GM12878 (cell line): Measurements from ENCODE around the gene ISG20. TPM values are rescaled to one million over a fixed set of nuclear protein-coding genes. Genes with fewer than 3 reads are reported as not detected.

Source experiments
- ATAC-seq: fragments of 200-7000 bp; cut with Tn5 transposase; 3 replicates; pipeline ENCODE4 v1.9.1; 2020; ENCODE audit warnings: mild to moderate bottlenecking, moderate library complexity
- BruUV-seq: library from RNA; stranded (reverse); fragments of 400-500 nt; replicated peaks from 2 replicates; lab custom pipeline; 2021; lab: Mats Ljungman, UMichigan
- CTCF ChIA-PET: fragments of 300-600 bp; sonication (Branson Sonifier 250); formaldehyde crosslinking; extraction: SDS; loops from one replicate; lab custom pipeline; 2021; ENCODE audit warnings: inconsistent platforms; lab: Yijun Ruan, JAX
- POLR2A ChIA-PET: fragments of 350-600 bp; formaldehyde crosslinking; extraction: SDS; loops from one replicate; lab custom pipeline; 2021; ENCODE audit warnings: inconsistent platforms; lab: Charles Lee
- RAD21 ChIA-PET: fragments of 300-600 bp; sonication (Branson Sonifier 250); formaldehyde crosslinking; loops from one replicate; lab custom pipeline; 2023; ENCODE audit warnings: antibody characterized with exemption; ENCODE audit not compliant: unreplicated experiment; lab: Charles Lee
- SMC1A ChIA-PET: fragments of 300-600 bp; sonication (Branson Sonifier 250); formaldehyde crosslinking; loops from one replicate; lab custom pipeline; 2023; ENCODE audit not compliant: unreplicated experiment, uncharacterized antibody; lab: Charles Lee
- DNase-seq: peaks from one replicate; pipeline ENCODE4 v3.0.0-alpha.2; 2011; ENCODE audit warnings: low read depth, low spot score
- FAIRE-seq: peaks from 3 replicates; lab custom pipeline; 2011; peaks lifted over from hg19 to GRCh38; lab: Jason Lieb, UNC
- H2AFZ ChIP-seq: 2 replicates; pipeline ENCODE4 v1.6.0; 2011; ENCODE audit warnings: low read depth, low read length, control low read depth; ENCODE audit not compliant: control insufficient read depth
- H3K27ac ChIP-seq: 2 replicates; pipeline ENCODE4 v1.5.1; 2011; ENCODE audit warnings: control low read depth; ENCODE audit not compliant: control insufficient read depth, insufficient read depth
- H3K27me3 ChIP-seq, 2 experiments: replicated peaks in 1 of 2; 2 replicates each; pipeline versions ENCODE4 v1.6.0 to v1.6.1; 2011; ENCODE audit warnings: low read length in 1 of 2; ENCODE audit not compliant: control insufficient read depth in 2 of 2, insufficient read depth in 2 of 2
- H3K36me3 ChIP-seq, 2 experiments: 2 replicates each; pipeline ENCODE4 v1.5.1; 2011; ENCODE audit warnings: low read length in 1 of 2; ENCODE audit not compliant: control insufficient read depth in 2 of 2, insufficient read depth in 2 of 2
- H3K4me1 ChIP-seq: 2 replicates; pipeline ENCODE4 v1.6.1; 2011; ENCODE audit warnings: mild to moderate bottlenecking, low read length, moderate library complexity, mixed read lengths; ENCODE audit not compliant: control insufficient read depth, insufficient read depth
- H3K4me2 ChIP-seq: 2 replicates; pipeline ENCODE4 v1.6.0; 2011; ENCODE audit warnings: control low read depth; ENCODE audit not compliant: control insufficient read depth, insufficient read depth
- H3K4me3 ChIP-seq: fragments of 200-600 bp; sonication (generic); 2 replicates; pipeline ENCODE4 v1.5.1; 2016
- H3K79me2 ChIP-seq: 2 replicates; pipeline ENCODE4 v1.6.0; 2011; ENCODE audit warnings: low read length; ENCODE audit not compliant: control insufficient read depth, insufficient read depth
- H3K9ac ChIP-seq: 2 replicates; pipeline ENCODE4 v1.8.0; 2011; ENCODE audit warnings: low read length, control low read depth, mixed read lengths; ENCODE audit not compliant: control insufficient read depth, insufficient read depth
- H3K9me3 ChIP-seq: replicated peaks from 3 replicates; pipeline ENCODE4 v1.5.1; 2011; ENCODE audit warnings: mild to moderate bottlenecking, low read length; ENCODE audit not compliant: control insufficient read depth, insufficient read depth
- H4K20me1 ChIP-seq: 2 replicates; pipeline ENCODE4 v1.6.0; 2011; ENCODE audit not compliant: control insufficient read depth, insufficient read depth
- CHD1 ChIP-seq: IDR thresholded peaks from 2 replicates; pipeline ENCODE4 v1.6.1; 2012; ENCODE audit warnings: low read depth, low read length, improper control_type of control experiment
- NFYB ChIP-seq: IDR thresholded peaks from 2 replicates; pipeline ENCODE4 v1.6.1; 2011; ENCODE audit warnings: low read depth, mild to moderate bottlenecking, low read length, improper control_type of control experiment, moderate library complexity; ENCODE audit not compliant: insufficient read depth
- RB1 ChIP-seq: fragments of 450-650 bp; formaldehyde crosslinking; IDR thresholded peaks from 2 replicates; pipeline ENCODE4 v1.6.1; 2017; ENCODE audit warnings: mild to moderate bottlenecking, borderline replicate concordance
- STAT1 ChIP-seq: fragments of 450-650 bp; conservative IDR thresholded peaks from 2 replicates; pipeline ENCODE4 v1.6.1; 2014; ENCODE audit warnings: antibody characterized with exemption, mild to moderate bottlenecking
- TCF12 ChIP-seq: IDR thresholded peaks from 2 replicates; pipeline ENCODE4 v1.6.1; 2011; ENCODE audit warnings: low read depth, mild to moderate bottlenecking, low read length
- ZBED1 ChIP-seq: IDR thresholded peaks from 2 replicates; pipeline ENCODE4 v1.6.1; 2016; ENCODE audit warnings: borderline replicate concordance
- ZNF207 ChIP-seq: fragments of 450-650 bp; IDR thresholded peaks from 2 replicates; pipeline ENCODE4 v1.6.1; 2014; ENCODE audit warnings: antibody characterized with exemption, mild to moderate bottlenecking, borderline replicate concordance
- ZZZ3 ChIP-seq: IDR thresholded peaks from 2 replicates; pipeline ENCODE4 v1.6.1; 2011; ENCODE audit warnings: low read depth; ENCODE audit not compliant: control insufficient read depth, insufficient read length
- WGBS: methylation state at CpG from one replicate; pipeline ENCODE4 v1.1.6; 2016; ENCODE audit warnings: low lambda C conversion rate; ENCODE audit not compliant: insufficient replicate concordance, insufficient coverage; ENCODE audit errors: missing lambda C conversion rate; 5-methylcytosine and 5-hydroxymethylcytosine counted together
- in situ Hi-C: fragments of 300-500 bp; cut with MboI; formaldehyde crosslinking; loops from 9 replicates; pipeline ENCODE4 v1.14.3; 2018; ENCODE audit warnings: mixed read lengths
- intact Hi-C: fragments of 100-400 bp; cut with micrococcal nuclease; formaldehyde crosslinking; loops from one replicate; pipeline ENCODE4 v1.14.2; 2022; ENCODE audit not compliant: unreplicated experiment
- polyA plus RNA-seq, 11 experiments: library from polyadenylated mRNA; depleted of rRNA in 4 of 11; unstranded in 6 of 11; stranded (reverse) in 5 of 11; fragments of >200 nt; fragmentation: Nextera tagmentation in 4 of 11; fragmentation: Illumina TruSeq in 1 of 11; extraction: Ambion mirVana in 4 of 11; extraction: Trizol in 1 of 11; gene quantifications; 1 replicate in 1 of 11; 2 replicates in 10 of 11; pipeline versions ENCODE4 v1.2.1 to v1.2.3, GENCODE V29; 2011 to 2016; ENCODE audit warnings: inconsistent platforms in 2 of 11, missing spikeins in 2 of 11, low read depth in 1 of 11
- total RNA-seq, 4 experiments: library from RNA; depleted of rRNA in 3 of 4; stranded (reverse); fragments of >200 nt in 3 of 4; fragmentation: Illumina TruSeq in 1 of 4; extraction: Trizol in 1 of 4; gene quantifications; 2 replicates each; pipeline versions ENCODE4 v1.2.1 to v1.2.3, GENCODE V29; 2013 to 2021
- TF ChIP-seq, protein P1 (sequence below): fragments of 450-650 bp; formaldehyde crosslinking; IDR thresholded peaks from 2 replicates; pipeline ENCODE4 v1.5.0; 2022; ENCODE audit warnings: mild to moderate bottlenecking, missing genetic modification characterization
- TF ChIP-seq, protein P2 (sequence below): fragments of 450-650 bp; formaldehyde crosslinking; IDR thresholded peaks from 2 replicates; pipeline ENCODE4 v1.4.0; 2022; ENCODE audit warnings: mild to moderate bottlenecking, moderate library complexity
- TF ChIP-seq, protein P3 (sequence below): fragments of 450-650 bp; IDR thresholded peaks from 2 replicates; pipeline ENCODE4 v1.6.1; 2014; ENCODE audit warnings: mild to moderate bottlenecking

The ISG20 gene
- total and polyA plus RNA-seq, 10 of the 15 experiments (the other 5 are each of a cell fraction or from before 2014, with no cell fraction given): 23.4 to 210 (median 85.9) TPM

DNA sequence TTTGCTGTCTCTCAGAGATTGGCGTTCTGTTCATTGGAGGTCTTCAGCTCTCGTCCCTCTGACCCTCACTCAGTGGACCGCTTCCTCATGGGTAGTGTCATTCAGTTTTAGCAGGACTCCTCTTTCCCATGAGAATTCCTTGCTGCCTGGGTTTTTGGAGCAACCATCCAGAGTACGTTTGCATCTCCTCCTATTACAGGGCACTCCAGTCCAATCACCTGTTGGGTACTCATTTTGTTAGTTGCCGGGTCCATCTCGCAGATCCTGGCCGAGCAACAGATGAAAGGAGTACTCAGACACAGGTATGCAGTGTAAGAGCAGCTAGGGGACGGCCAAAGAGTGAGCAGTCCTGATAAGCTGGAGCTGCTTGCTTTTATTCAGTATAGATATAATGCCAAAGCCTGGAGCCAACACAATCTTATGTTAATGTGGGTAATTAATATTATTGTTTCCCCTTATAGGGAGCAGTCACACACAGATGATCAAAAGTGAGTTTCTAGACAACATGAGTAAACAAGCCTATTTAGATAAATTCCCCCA, 49.6 kb downstream of the ISG20 start:
- 34% methylated on average over 8 of the region's 8 CpGs for WGBS
- intact Hi-C loops: no loop called here
- Histone ChIP-seq H3K9ac (no peak overlapping the region), H3K9me3 (no peaks in the 10 kb centered on the region; the same call in 2 of the 3 replicates), H3K79me2 (no peaks in the 10 kb centered on the region), H3K4me2 (no peak overlapping the region), H4K20me1 (no peaks in the 10 kb centered on the region), H3K4me1 (peaks cover 4% of the 10 kb centered on the region), H2AFZ (no peak overlapping the region), H3K36me3 (no peaks in the 10 kb centered on the region), H3K4me3 (no peak overlapping the region), H3K27me3 (no peaks in the 10 kb centered on the region; a peak in 2 of 4 replicates), H3K27ac (no peak overlapping the region)
- CTCF ChIA-PET: interaction anchor here (0.9 kb wide), 2 partner anchors 8 to 50 kb away, joined by 3 to 4 read pairs; partner anchors contain the start of gene ISG20
- ATAC-seq (no peak), FAIRE-seq (no peak), DNase-seq (no peak)
- SMC1A ChIA-PET: interaction anchor here (0.9 to 1.8 kb wide), 2 partner anchors 25 to 64 kb away, joined by 4 to 6 read pairs; no protein-coding TSS in a partner anchor
- no TSS peak for BruUV-seq
- RAD21 ChIA-PET: no interaction called here
- in situ Hi-C loops: no loop called here
- TF ChIP-seq CHD1: no peak
- no peak for TF ChIP-seq NFYB
- TF ChIP-seq, protein P1, sequence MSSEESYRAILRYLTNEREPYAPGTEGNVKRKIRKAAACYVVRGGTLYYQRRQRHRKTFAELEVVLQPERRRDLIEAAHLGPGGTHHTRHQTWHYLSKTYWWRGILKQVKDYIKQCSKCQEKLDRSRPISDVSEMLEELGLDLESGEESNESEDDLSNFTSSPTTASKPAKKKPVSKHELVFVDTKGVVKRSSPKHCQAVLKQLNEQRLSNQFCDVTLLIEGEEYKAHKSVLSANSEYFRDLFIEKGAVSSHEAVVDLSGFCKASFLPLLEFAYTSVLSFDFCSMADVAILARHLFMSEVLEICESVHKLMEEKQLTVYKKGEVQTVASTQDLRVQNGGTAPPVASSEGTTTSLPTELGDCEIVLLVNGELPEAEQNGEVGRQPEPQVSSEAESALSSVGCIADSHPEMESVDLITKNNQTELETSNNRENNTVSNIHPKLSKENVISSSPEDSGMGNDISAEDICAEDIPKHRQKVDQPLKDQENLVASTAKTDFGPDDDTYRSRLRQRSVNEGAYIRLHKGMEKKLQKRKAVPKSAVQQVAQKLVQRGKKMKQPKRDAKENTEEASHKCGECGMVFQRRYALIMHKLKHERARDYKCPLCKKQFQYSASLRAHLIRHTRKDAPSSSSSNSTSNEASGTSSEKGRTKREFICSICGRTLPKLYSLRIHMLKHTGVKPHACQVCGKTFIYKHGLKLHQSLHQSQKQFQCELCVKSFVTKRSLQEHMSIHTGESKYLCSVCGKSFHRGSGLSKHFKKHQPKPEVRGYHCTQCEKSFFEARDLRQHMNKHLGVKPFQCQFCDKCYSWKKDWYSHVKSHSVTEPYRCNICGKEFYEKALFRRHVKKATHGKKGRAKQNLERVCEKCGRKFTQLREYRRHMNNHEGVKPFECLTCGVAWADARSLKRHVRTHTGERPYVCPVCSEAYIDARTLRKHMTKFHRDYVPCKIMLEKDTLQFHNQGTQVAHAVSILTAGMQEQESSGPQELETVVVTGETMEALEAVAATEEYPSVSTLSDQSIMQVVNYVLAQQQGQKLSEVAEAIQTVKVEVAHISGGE (CRISPR knock-in tag): no peak
- TF ChIP-seq, protein P2, sequence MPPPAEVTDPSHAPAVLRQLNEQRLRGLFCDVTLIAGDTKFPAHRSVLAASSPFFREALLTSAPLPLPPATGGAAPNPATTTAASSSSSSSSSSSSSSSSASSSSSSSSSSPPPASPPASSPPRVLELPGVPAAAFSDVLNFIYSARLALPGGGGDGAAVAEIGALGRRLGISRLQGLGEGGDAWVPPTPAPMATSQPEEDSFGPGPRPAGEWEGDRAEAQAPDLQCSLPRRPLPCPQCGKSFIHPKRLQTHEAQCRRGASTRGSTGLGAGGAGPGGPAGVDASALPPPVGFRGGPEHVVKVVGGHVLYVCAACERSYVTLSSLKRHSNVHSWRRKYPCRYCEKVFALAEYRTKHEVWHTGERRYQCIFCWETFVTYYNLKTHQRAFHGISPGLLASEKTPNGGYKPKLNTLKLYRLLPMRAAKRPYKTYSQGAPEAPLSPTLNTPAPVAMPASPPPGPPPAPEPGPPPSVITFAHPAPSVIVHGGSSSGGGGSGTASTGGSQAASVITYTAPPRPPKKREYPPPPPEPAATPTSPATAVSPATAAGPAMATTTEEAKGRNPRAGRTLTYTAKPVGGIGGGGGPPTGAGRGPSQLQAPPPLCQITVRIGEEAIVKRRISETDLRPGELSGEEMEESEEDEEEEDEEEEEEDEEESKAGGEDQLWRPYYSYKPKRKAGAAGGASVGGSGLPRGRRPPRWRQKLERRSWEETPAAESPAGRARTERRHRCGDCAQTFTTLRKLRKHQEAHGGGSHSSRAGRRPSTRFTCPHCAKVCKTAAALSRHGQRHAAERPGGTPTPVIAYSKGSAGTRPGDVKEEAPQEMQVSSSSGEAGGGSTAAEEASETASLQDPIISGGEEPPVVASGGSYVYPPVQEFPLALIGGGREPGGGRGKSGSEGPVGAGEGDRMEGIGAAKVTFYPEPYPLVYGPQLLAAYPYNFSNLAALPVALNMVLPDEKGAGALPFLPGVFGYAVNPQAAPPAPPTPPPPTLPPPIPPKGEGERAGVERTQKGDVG (CRISPR knock-in tag): no peak
- no peak for TF ChIP-seq RB1
- no peak for TF ChIP-seq ZNF207
- TF ChIP-seq ZZZ3: no peak
- TF ChIP-seq ZBED1: no peak
- TF ChIP-seq STAT1: no peak
- TF ChIP-seq TCF12: no peak
- TF ChIP-seq, protein P3, sequence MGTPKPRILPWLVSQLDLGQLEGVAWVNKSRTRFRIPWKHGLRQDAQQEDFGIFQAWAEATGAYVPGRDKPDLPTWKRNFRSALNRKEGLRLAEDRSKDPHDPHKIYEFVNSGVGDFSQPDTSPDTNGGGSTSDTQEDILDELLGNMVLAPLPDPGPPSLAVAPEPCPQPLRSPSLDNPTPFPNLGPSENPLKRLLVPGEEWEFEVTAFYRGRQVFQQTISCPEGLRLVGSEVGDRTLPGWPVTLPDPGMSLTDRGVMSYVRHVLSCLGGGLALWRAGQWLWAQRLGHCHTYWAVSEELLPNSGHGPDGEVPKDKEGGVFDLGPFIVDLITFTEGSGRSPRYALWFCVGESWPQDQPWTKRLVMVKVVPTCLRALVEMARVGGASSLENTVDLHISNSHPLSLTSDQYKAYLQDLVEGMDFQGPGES: no peak
- POLR2A ChIA-PET: no interaction called here
